Skin of body (tissue), 3 donors: ENCODE data around the gene RANBP1. TPM values are rescaled to one million over a fixed set of nuclear protein-coding genes. Genes with fewer than 3 reads are reported as not detected.

Source experiments
- DNase-seq: peaks from one replicate; lab custom pipeline; 2025; lab: John Stamatoyannopoulos, UW
- small RNA-seq: library from RNA; depleted of rRNA; stranded (forward); fragments of <200 nt; gene quantifications from one replicate; pipeline ENCODE3, GENCODE V24; 2014; ENCODE audit warnings: low replicate concordance
- total RNA-seq: library from RNA; depleted of rRNA; stranded (reverse); fragments of >200 nt; gene quantifications from one replicate; pipeline ENCODE4 v1.2.3, GENCODE V29; 2014

RANBP1 gene
- total RNA-seq, 1 donor from 2014 or later: 75.1 TPM

- DNase-seq: no peak
Measured at GRCh38 chr22:20167643-20168322, 51.9 kb downstream of the RANBP1 start.

GRCh38 chr22:20169253-20169822, 53.4 kb downstream of the RANBP1 start:
- DNase-seq: no peak

- DNase-seq: no peak
Measured at GRCh38 chr22:20170170-20170569, 54.3 kb downstream of the RANBP1 start.

GRCh38 chr22:20171288-20172140, 55.6 kb downstream of the RANBP1 start:
- DNase-seq: no peak

- DNase-seq: no peak
Measured at GRCh38 chr22:20172141-20172613, 56.3 kb downstream of the RANBP1 start.

- DNase-seq: no peak
Measured at GRCh38 chr22:20173246-20173645, 57.3 kb downstream of the RANBP1 start.

GRCh38 chr22:20173772-20174171, 57.9 kb downstream of the RANBP1 start:
- DNase-seq: no peak

GRCh38 chr22:20174785-20175596, 59.1 kb downstream of the RANBP1 start:
- DNase-seq: no peak

- DNase-seq: no peak
Measured at GRCh38 chr22:20175597-20175900, 59.6 kb downstream of the RANBP1 start.

GRCh38 chr22:20176421-20177085, 60.6 kb downstream of the RANBP1 start:
- DNase-seq: no peak

Small RNA genes lying within 50 kb of the gene (small RNA-seq; reads per million reads assigned to genes)
- gene MIR6816: not detected
- gene RF00017: not detected
- not detected for gene RF00599

Other genes starting within 250 kb of the RANBP1 start
- 55.2 TPM for gene COMT, start 174.3 kb upstream of the RANBP1 start, total RNA-seq
- 12.2 TPM for gene TXNRD2, start 174.3 kb upstream of the RANBP1 start, total RNA-seq
- 15.1 TPM for gene ARVCF, start 99.3 kb upstream of the RANBP1 start, total RNA-seq
- gene TANGO2, start 95.0 kb upstream of the RANBP1 start, total RNA-seq: 15.5 TPM
- 25.7 TPM for gene DGCR8, start 35.9 kb upstream of the RANBP1 start, total RNA-seq
- 27.0 TPM for gene TRMT2A, start 1.1 kb downstream of the RANBP1 start, total RNA-seq
- gene ZDHHC8, start 15.7 kb downstream of the RANBP1 start, total RNA-seq: 8.4 TPM
- 1.2 TPM for gene CCDC188, start 35.0 kb downstream of the RANBP1 start, total RNA-seq
- gene RTN4R, start 152.2 kb downstream of the RANBP1 start, total RNA-seq: 1.3 TPM
- 25.1 TPM for gene DGCR6L, start 204.0 kb downstream of the RANBP1 start, total RNA-seq